Ureter (tissue), 1 donor: ENCODE data around the gene CYP19A1. TPM values are rescaled to one million over a fixed set of nuclear protein-coding genes. Genes with fewer than 3 reads are reported as not detected.

ENCODE experiments used
- DNase-seq: peaks from one replicate; pipeline ENCODE4 v3.0.0-alpha.2; 2020; ENCODE audit warnings: low spot score
- total RNA-seq: library from RNA; stranded (reverse); gene quantifications from one replicate; pipeline ENCODE4 v1.2.4, GENCODE V29; 2023
- donor health status: DM: yes; HTN: yes; CAD: no.

CYP19A1 gene
- total RNA-seq, 1 donor from 2014 or later: 0.34 TPM

DNA sequence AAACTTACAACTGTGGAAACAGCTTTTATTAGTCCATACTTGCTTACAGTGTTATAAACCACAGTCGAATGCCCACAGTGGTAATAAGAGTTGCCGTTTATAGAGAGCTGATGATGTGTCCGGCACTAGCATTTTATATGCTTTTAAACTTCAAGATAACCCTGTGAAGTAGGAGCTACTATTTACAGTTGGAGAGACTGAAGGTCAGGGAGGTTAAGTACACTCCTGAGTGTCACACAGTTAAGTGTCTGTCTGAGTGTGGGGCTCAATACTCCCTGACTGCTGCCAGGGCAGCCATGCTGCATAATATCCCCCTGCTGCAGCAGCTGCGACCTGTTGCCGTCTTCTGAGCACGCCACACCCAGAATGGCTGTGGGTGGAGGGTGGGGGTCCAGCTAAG, 153.8 kb downstream of the CYP19A1 start:
- DNase-seq: no peak

DNA sequence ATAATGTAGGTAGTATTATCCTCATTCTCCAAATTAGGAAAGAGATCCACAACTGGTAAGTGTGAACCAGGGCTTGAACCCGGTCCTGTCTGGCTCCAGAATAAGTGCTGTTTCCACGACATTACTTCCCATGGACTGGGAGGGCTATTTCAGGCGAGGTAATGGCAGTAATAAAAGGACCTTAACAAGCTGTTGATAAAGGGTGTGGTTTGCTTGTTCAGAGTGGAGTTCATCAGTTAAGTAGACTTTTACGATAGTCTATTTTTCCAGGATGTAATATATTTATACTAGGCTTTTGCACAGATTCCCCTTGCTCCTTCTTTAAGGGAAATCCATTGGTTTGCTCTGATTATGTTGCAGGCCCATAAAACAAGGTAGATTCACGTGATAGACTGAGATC, 155.3 kb downstream of the CYP19A1 start:
- DNase-seq: no peak

DNA sequence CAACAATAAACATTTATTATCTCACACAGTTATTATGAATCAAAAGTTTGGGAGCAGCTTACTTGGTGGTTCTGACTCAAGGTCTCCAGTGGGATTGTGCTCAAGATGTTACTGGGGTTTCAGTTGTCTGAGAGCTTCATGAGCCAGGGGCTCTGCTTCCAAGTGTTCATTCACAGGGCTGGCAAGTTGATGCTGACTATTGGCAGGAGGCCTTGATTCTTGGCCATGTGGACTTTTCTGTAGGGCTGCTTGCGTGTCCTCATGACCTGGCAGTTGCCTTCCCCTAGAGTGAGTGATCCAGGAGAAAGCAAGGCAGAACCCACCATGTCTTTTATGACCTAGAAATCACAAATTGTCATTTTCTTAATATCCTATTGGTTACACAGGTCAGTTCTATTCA, 156.5 kb downstream of the CYP19A1 start:
- DNase-seq: peak; percentile 18

DNA sequence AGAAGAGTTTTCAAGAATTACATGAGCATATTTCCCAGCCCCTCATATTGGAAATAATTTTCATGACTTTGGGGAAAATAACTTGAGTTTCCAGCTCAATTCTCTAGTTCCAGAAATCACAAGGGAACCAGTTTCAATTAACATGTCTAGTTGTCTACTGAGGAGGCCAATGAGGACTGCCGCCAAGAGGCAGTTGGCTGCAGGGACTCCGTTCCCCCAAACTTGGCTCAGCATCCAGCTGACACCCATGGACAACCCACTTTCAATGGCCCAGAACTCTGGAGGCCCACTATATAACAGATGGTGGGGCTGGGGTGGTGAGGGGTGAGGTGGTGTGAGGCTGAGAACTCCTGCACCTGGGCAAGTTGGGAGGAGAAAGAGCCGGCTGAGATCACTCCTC, 157.2 kb downstream of the CYP19A1 start:
- peak; percentile 19 for DNase-seq

DNA sequence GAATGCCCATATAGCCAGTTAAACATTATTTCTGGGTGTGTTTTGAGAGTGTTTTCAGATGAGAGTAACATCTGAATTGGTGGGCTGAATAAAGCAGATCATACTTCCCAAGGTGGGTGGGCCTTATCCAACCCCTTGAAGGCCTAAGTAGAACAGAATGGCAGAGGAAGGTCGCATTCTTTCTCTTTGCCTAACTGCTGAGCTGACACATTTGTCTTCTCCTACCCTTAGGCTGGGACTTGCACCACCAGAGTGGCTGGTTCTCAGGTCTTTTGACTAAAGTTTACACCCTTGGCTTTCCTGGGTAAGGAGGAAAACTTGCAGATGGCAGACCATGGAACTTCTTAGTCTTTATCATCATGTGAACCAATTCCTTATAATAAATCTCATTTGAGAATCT, 157.9 kb downstream of the CYP19A1 start:
- DNase-seq: peak; percentile 9

DNA sequence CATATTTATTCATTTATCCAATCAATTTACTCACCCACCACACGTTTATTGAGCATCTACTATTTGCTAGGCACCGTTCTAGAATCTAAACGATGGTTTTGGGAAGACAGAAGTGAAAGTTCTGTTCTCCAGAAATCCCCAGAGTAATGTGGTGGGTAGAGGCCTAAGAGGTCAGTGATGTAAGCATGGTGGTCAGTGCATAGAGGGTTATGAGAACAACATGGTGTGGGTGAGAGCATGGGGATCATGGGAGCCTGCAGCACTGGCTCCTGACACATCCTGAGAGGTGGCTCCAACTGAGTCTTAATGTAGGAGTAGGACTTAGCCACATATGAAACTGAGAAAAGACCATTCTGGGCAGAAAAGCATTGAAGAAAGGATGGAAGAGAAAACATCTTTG, 158.4 kb downstream of the CYP19A1 start:
- peak; percentile 15 for DNase-seq

DNA sequence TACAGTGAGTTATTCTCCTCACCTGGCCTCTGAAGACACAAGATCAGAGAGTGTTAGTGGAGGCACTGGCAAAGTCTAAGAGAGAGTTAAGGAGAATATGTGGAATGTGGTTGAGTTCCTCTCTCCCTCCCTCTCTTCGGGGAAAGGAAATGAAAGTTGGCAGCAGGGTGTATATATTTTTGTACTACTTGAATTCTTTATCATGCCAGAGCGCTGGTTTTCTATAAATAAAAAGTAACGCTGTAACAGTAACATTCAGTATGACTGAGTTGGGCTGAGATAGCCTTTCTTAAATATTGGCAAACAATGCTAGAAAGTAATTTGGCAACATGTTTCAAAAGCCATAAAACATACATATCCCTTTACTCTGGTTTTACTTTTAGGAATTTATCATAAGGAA, 166.2 kb downstream of the CYP19A1 start:
- no peak for DNase-seq

DNA sequence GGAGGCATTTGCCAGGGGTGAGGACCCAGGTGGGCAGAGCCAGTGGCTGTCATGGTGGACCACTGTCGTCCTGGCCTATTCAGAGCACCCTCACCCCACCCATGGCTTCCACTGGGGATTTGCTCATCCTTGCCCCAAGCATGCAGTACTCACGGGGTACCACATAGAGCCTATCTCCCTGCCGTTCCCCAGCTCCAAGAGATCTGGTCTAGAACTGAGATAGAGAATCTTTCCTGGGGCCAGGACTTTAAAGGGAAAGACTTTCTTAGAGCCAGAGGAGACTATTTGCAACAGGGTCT, 166.8 kb downstream of the CYP19A1 start:
- DNase-seq: no peak

DNA sequence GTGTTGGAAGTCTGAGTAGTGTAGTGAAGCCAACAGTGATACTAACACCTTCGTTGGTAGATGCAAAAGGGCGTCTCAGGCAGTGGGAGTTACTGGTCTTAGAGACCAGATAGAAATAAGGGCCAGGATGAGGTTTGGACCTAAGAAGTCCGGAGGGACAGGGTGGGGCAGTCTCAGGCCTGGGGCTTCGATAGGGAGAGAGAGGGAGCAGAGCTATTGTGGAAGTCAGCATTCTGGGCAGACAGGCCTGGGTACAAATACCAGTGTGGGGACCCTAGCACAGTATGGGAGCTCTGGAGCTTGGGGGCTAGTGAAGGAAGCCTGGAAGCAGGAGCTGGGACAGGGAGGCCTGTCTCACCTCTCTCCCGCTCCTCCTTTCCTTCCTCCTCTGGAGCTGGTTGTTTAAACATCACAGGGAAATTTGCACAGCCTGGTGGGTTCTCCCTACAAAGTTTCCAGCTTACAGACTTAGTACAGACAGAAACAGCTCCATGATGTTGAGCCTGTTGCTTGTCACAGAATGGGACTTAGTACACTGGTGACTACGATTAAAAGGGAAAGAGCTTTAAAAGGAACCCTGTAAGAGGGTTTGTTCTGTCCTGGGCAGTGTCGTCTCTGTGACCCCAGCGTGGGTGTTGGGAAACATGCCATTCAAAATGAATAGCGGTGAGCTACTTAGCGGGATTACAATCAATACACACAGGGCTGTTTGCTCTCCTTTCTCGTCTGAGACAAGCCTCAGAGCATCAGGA, 167.3 kb downstream of the CYP19A1 start:
- DNase-seq: peak; percentile 25

DNA sequence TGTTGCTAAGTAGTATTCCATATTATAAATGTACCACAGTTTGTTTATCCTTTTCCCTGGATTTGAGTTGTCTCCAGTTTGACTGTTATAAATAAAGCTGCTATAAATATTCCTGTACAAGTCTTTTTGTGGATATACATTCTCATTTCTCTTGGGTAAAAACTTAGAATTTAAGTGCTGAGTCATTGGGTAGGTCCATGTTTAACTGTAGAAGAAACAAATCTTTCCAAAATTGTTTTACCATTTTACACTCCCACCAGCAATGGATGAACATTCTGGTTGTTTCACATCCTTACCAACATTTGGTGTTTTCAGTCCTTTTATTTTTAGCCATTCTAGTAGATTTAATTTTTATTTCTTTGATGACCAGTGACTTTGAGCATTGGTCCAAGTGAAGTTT, 169.7 kb downstream of the CYP19A1 start:
- DNase-seq: no peak

DNA sequence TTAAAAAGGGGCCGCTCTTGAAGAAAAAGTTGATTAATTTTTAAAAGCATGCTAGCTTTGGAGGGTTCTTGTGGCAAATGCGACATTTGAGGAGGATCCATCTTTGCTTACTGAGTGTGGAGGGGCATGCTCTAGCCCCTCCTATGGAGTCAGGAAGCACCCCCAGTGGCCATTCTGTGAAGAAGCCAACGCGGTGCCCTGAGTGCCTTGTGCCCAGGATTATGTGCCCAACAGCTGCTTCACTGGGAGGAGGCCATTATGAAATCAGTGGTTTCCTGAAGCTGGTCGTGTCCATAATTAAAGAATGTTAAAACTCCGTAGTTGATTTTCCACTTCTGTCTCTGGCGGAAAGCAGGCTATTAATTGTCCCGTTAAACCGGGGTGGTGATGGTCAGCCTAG, 174.6 kb downstream of the CYP19A1 start:
- DNase-seq: no peak

DNA sequence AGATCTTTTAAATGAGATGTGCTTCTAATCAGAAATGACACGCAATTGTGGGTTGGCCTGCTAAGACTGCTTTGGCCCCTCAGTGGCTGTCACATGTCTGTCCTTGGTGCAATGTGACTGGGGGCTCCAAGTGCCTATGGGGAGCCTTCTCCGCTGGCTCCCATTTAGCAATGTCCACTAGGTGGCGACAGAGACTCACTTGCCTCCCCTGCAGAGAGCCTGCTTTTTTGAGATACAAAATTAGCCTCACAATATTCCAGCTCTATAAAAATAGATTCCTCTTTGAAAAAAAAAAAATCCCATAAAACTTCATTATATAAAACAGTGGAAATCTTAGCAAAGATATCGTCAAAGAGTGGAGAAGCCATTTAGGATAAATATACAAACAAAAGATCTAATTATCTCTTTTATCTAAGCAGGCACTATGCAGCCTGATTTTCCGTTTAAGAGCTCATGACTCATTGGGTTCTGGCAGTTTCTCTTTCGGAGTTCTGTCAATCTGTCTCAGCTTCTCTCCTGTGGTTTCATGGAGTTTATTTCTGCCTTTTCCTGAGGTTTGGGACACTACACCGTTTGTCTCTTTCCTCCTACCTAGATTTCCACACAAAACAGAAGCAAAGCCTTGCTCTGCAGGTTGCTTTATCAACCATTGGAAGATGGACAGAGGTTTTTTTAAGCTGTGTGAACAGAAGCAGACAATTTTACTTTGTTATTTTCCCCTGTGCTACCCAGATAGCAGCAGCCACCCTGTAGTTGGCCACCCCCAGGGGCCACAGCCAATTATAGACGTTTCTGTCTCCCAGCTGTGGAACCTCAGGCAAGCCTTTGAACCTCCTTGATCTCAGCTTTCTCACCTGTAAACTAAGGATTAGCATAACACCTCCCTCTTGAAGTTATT, 175.3 kb downstream of the CYP19A1 start:
- DNase-seq: peak; percentile 78

DNA sequence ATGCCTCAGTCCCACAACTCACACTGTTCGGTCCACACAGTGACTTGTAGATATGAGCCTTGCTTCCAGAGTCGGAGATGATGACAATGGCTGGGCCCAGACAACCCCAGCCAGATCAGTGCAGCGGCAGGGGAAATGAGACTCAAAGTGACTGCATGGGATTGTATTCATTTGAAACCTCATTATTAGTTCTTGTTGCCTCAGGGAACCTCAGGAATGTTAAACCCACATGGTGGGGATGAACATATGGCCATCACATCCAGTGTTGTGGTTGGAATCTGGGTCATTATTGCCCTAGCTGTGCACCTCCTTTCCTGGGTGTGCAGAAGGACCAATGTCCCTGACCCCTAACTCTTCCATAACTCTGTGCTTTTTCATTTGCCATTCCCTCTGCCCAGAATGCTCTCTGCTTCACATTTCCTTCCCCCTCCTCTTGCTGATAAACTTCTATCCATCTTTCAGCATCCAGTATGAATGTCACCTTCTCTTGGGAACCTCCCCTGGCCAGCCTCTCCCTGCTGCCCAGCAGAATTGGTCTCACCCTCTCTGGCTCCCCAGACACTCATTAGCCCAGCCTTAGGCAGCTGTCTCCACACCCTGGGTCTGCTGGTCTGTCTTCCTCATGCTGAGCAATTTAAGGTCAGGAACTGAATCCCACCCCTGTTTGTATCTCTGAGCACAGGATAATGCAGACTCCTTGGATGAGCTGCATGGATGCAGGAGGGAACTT, 176.7 kb downstream of the CYP19A1 start:
- DNase-seq: no peak

DNA sequence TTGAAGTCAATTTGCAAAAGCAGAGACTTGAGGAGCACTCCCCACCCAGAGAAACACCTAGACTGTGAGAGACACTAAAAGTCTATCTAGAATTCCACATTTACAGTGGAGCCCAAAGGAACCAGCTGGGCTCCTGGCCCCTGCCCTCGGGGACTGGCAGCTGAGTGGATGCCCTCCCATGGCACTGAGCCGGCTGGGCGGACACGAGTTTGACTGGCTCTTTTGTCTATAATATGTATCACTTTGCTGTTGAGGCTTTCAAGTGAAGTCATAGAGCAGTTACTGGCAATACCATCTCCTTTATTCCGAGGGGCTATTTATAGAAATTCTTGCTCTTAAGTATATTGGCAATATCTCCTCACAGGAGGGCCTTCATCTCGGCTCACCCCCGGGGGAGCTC, 177.9 kb downstream of the CYP19A1 start:
- DNase-seq: no peak

Other genes with a start within 250 kb of the CYP19A1 start
- gene TNFAIP8L3, start 243.7 kb downstream of the CYP19A1 start, total RNA-seq: 20.6 TPM
- 5.1 TPM for gene GLDN, start 3.1 kb upstream of the CYP19A1 start, total RNA-seq